Fibroblast of the aortic adventitia (primary cell): ENCODE results near the gene CFAP99. TPM values are rescaled to one million over a fixed set of nuclear protein-coding genes. Genes with fewer than 3 reads are reported as not detected.
A peak's percentile ranks its signal among the peaks of the same experiment; 100 is the strongest.

ENCODE experiments used
- DNase-seq: peaks from one replicate; pipeline ENCODE4 v3.0.0-alpha.2; 2010; ENCODE audit warnings: low read depth
- H3K4me3 ChIP-seq: 2 replicates; pipeline ENCODE4 v1.5.1; 2011; ENCODE audit warnings: low read depth, mild to moderate bottlenecking, control low read depth, low read length, moderate library complexity
- total RNA-seq: library from RNA; depleted of rRNA; stranded (reverse); fragments of >200 nt; gene quantifications from 2 replicates; pipeline ENCODE4 v1.2.3, GENCODE V29; 2012; ENCODE audit warnings: low replicate concordance
- TF ChIP-seq, protein P1 (sequence below): IDR thresholded peaks from 2 replicates; pipeline ENCODE4 v1.5.1; 2011; ENCODE audit warnings: mild to moderate bottlenecking, low read length, control low read depth, inconsistent platforms; ENCODE audit not compliant: insufficient read depth

The CFAP99 gene
- total RNA-seq, 1 donor: not detected

DNA sequence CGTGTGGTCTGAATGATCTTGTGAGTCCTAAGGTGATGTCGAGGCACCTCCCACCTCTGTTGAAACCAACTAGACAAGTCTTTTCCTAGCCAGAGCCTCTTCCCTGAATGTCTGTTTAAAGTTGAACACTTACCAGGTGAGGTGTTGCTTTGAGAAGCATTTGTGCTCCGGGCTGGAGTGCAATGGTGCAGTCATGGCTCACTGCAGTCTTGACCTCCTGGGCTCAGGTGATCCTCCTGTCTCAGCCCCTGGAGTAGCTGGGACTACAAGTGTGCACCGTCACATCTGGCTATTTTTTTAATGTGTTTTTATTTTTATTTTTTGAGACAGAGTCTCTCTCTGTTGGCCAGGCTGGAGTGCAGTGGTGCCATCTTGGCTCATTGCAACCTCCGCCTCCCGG is 68.2 kb downstream of the CFAP99 start:
- H3K4me3 ChIP-seq: no peak overlapping the region
- TF ChIP-seq, protein P1, sequence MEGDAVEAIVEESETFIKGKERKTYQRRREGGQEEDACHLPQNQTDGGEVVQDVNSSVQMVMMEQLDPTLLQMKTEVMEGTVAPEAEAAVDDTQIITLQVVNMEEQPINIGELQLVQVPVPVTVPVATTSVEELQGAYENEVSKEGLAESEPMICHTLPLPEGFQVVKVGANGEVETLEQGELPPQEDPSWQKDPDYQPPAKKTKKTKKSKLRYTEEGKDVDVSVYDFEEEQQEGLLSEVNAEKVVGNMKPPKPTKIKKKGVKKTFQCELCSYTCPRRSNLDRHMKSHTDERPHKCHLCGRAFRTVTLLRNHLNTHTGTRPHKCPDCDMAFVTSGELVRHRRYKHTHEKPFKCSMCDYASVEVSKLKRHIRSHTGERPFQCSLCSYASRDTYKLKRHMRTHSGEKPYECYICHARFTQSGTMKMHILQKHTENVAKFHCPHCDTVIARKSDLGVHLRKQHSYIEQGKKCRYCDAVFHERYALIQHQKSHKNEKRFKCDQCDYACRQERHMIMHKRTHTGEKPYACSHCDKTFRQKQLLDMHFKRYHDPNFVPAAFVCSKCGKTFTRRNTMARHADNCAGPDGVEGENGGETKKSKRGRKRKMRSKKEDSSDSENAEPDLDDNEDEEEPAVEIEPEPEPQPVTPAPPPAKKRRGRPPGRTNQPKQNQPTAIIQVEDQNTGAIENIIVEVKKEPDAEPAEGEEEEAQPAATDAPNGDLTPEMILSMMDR: no peak
- no peak for DNase-seq

DNA sequence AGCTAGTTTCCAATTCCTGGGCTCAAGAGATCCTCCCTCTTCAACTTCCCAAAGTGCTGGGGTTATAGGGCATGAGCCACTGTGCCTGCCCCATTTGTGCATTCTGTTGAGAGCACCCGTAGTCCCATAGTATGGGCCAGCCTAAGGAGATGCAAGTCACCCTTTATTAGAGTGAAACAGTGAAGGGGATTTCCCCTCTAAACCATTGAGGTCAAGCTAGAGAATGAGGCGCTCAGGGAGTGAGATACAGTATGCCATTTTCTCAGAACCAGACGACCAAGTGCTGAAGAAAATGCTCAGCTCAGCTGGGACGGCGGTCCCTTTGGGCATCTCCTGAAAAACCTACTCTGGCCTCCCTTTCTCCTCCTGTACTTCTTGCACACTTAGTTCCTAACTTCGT is 68.9 kb downstream of the CFAP99 start:
- TF ChIP-seq, protein P1: no peak
- no peak overlapping the region for H3K4me3 ChIP-seq
- no peak for DNase-seq

DNA sequence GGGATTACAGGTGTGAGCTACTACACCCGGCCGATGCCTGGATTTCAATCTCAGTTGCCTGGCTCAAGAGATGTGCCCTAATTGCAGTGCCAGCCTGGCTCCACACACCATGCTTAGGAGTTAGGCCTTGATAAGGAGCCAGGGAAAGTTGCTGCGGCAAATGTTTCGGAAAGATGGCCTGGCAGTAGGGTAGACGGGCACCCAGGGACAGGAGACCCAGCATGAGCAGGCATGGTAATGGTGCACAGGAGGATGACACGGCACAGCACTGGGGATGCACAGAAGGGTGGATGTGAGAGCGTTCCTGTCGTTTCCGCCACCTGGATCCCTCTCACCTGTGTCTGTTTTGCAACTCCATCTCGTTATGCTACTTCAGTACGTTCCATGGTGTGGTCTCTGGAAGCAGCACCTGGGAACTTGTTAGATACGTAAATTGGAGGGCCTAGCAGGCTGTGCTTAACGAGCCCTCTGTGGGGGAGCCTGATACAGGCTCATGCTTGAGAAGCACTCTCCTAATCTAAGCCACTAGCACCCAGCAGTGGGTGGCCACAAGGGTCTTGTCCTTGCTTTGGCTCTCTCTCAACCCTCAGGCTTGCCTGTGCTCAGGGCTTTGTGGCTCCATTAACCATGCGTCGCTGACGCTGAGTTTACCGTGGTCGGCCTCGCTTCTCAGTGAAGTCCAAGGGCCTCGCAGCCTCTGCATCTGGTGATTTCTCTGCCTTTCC is 70.5 kb downstream of the CFAP99 start:
- TF ChIP-seq, protein P1: no peak
- DNase-seq: no peak
- no peak overlapping the region for H3K4me3 ChIP-seq

DNA sequence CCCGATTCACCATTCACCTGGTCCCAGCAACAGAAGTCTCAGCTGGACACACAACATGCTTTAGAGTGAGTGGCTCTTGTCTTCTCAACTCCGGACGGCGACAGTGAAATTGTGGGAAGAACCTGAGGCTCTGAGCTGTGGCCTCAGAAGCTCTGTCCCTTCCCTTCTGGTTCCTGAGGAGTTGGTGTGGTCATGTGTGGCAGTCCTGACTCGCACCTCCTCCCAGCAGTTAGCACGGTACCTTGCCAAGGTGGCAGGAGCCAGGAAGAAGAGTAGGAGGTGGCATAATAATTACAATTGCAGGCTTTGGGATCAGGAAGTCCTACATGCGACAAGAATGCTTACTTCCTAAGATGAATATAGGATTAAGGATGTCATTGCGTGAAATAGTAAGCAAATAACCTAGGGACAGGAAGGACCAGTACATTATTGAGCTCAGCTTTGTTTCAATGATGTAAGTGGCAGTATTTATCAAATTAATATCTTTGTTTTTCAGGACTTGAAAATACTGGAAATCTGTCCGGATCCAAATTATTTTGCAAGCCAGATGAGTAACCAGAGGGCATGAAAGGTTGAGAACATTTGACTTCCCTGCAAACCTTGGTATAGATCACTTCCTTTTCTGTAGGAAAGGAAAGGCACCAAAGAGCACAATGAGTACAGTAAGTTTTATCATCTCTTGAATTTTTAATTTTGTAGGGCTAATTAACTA is 71.2 kb downstream of the CFAP99 start:
- TF ChIP-seq, protein P1: no peak

DNA sequence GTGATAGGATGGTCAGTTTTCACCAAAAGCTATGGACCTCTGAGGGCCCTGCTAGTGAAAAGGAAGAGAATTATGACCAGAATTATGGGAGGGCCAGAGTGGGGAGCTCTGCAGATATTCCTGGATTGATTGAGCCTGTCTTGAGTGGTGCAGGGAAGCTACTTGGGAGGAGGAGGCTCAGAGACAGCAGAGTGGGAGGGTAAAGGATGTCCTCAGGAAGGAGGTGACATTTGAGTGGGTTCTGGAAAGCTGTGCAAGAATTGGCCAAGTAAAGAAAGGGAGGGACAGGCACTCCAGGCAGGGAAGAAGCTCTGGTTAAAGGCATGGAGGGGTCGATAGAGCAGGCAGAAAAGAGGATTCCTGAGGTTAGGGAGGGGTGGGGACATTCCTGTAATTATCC is 74.2 kb downstream of the CFAP99 start:
- TF ChIP-seq, protein P1: no peak
- H3K4me3 ChIP-seq: no peak overlapping the region
- no peak for DNase-seq

More for the DNA sequence above, 71.2 kb downstream of the CFAP99 start:
- no peak overlapping the region for H3K4me3 ChIP-seq
- DNase-seq: peak; percentile 65

DNA sequence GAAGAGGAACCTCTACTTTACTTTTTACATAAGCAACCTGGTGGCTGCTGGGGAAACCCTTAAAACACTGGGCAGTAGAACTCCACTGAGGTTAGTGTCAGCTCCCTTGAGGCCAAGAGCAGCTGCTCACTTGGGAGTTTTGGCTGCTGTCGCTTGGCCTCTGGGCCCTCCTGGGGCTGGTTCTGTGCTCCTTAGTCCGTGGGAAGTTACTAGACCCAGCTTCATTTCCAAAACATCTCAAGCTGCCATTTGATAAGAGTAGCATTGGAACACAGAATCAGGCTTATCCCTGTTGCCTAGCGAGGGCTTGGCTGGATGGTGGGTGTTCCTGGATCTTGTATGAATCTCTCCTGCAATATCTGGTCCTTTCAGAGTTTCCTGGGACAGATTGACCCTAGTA is 76.2 kb downstream of the CFAP99 start:
- peak; percentile 35 for DNase-seq
- H3K4me3 ChIP-seq: no peak overlapping the region
- TF ChIP-seq, protein P1: no peak
